Uterus (tissue), 4 donors: ENCODE measurements around the gene SFMBT2. TPM values are rescaled to one million over a fixed set of nuclear protein-coding genes. Genes with fewer than 3 reads are reported as not detected.

Source experiments
- DNase-seq, 2 donors: peaks; one replicate each; pipeline ENCODE4 v3.0.0-alpha.2; 2019 to 2020
- H3K27ac ChIP-seq, 2 donors: fragments of 200-600 bp; sonication (generic); 1 replicate in 1 of 2; 2 replicates in 1 of 2; pipeline ENCODE4 v1.5.1; 2016 to 2018
- H3K27me3 ChIP-seq, 2 donors: fragments of 200-600 bp; sonication (generic); one replicate each; pipeline ENCODE4 v1.5.1; 2018 to 2019; ENCODE audit warnings: control low read depth in 1 of 2
- H3K36me3 ChIP-seq, 2 donors: fragments of 200-600 bp; sonication (generic); one replicate each; pipeline ENCODE4 v1.5.1; 2019; ENCODE audit warnings: control low read depth in 1 of 2
- H3K4me1 ChIP-seq, 2 donors: fragments of 200-600 bp; sonication (generic); one replicate each; pipeline ENCODE4 v1.5.1; 2018 to 2019; ENCODE audit warnings: control low read depth in 1 of 2
- H3K4me3 ChIP-seq, 2 donors: fragments of 200-600 bp; sonication (generic); 1 replicate in 1 of 2; 2 replicates in 1 of 2; pipeline ENCODE4 v1.5.1; 2018 to 2019; ENCODE audit warnings: mild to moderate bottlenecking in 1 of 2
- H3K9me3 ChIP-seq, 2 donors: fragments of 200-600 bp; sonication (generic); one replicate each; pipeline ENCODE4 v1.5.1; 2019; ENCODE audit warnings: control low read depth in 1 of 2
- POLR2A ChIP-seq, 2 donors: fragments of 450-650 bp; IDR thresholded peaks; one replicate each; pipeline ENCODE4 v1.6.1; 2016; ENCODE audit warnings: antibody characterized with exemption in 2 of 2, mild to moderate bottlenecking in 1 of 2, moderate library complexity in 1 of 2
- intact Hi-C: fragments of 100-400 bp; cut with DNase I; formaldehyde crosslinking; loops from one replicate; pipeline ENCODE4 v1.15.1; 2023; ENCODE audit warnings: low total_unique reads
- total RNA-seq, 4 donors: library from RNA; depleted of rRNA in 3 of 4; stranded (reverse); fragments of >200 nt in 3 of 4; gene quantifications; one replicate each; pipeline versions ENCODE4 v1.1.0 to v1.2.4, GENCODE V29; 2014 to 2023
- TF ChIP-seq, protein P1 (sequence below), 4 experiments: fragments of 200-600 bp in 2 of 4; fragments of 450-650 bp in 2 of 4; sonication (generic) in 2 of 4; IDR thresholded peaks; one replicate each; pipeline ENCODE4 v1.5.1; 2016 to 2019; ENCODE audit warnings: antibody characterized with exemption in 4 of 4, mild to moderate bottlenecking in 2 of 4, moderate library complexity in 1 of 4
- donor health status: DM: yes; HTN: yes; CAD: no.

The SFMBT2 gene
- total RNA-seq, 4 donors from 2014 or later, result 7.7 to 23.4 (median 14.7) TPM

DNA sequence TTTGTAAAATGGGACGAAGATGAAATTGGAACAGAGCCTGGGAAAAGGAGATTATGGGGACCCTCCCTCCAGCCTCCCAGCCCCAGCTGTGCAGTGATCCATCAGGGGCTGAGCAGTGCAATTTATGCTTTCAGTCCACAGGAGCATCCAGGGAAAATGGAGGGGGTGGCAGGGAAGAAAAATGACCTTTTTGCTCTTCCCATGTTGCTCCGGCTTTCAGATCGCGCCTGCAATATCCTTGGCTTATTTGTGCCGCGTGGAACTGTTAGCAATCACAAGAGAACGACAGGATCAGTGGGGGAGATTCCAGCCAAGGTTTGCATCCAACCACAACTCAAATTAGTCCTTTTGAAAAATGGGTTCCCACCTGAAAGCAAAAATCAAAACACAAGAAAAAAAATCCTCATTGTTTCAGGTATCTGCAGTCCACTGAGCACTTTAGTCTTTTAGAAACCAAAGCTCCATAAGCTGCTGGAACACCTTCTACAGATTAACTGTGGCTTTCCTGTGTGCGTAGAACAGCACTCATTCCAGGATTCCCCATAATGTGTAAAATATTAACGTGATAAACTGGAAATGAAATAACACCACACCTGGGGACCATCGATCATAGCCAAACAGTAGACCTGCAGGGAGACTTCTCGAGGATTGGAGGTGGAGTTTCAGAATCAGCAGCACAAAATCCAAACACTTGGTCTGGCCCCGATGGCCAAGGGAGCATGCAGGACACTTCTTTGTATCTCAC lies 30.7 kb upstream of the SFMBT2 start:
- DNase-seq, result no peak
- H3K4me1 ChIP-seq, result peaks cover 0 to 6% of the 10 kb centered on the region in 2 donors
- H3K36me3 ChIP-seq, result no peaks in the 10 kb centered on the region
- H3K27ac ChIP-seq, result no peak overlapping the region
- H3K4me3 ChIP-seq, result no peak overlapping the region
- TF ChIP-seq, protein P1, sequence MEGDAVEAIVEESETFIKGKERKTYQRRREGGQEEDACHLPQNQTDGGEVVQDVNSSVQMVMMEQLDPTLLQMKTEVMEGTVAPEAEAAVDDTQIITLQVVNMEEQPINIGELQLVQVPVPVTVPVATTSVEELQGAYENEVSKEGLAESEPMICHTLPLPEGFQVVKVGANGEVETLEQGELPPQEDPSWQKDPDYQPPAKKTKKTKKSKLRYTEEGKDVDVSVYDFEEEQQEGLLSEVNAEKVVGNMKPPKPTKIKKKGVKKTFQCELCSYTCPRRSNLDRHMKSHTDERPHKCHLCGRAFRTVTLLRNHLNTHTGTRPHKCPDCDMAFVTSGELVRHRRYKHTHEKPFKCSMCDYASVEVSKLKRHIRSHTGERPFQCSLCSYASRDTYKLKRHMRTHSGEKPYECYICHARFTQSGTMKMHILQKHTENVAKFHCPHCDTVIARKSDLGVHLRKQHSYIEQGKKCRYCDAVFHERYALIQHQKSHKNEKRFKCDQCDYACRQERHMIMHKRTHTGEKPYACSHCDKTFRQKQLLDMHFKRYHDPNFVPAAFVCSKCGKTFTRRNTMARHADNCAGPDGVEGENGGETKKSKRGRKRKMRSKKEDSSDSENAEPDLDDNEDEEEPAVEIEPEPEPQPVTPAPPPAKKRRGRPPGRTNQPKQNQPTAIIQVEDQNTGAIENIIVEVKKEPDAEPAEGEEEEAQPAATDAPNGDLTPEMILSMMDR (IDR thresholded peaks at IDR 0.05), result no peak
- TF ChIP-seq POLR2A (IDR thresholded peaks at IDR 0.05), result no peak
- no peaks in the 10 kb centered on the region for H3K27me3 ChIP-seq
- intact Hi-C loops, result no loop called here
- no peaks in the 10 kb centered on the region for H3K9me3 ChIP-seq

DNA sequence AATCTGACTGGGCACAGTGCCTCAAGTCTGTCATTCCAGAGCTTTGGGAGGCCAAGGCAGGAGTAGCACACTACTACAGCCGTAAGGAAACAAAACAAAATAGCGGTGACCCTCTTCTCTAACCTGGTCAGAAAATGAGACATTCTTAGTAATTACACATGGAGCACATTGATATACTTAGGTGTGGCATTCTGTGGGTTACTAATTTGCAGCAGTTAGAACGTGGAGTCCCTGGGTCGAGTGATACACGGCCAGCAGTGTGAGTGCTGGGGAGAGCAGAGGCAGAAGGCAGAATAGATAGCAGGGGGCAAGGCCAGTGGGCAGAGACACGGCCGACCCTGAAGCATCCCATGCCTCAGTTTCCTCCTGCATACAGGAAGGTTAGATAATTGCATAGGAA lies 28.9 kb upstream of the SFMBT2 start:
- H3K4me3 ChIP-seq, result no peak overlapping the region
- no peak overlapping the region for H3K27ac ChIP-seq
- intact Hi-C loops, result no loop called here
- H3K4me1 ChIP-seq, result peaks cover 0 to 6% of the 10 kb centered on the region in 2 donors
- H3K36me3 ChIP-seq, result no peaks in the 10 kb centered on the region
- no peak for DNase-seq
- TF ChIP-seq, protein P1 (IDR thresholded peaks at IDR 0.05), result no peak
- no peak for TF ChIP-seq POLR2A (IDR thresholded peaks at IDR 0.05)
- H3K9me3 ChIP-seq, result no peaks in the 10 kb centered on the region
- no peaks in the 10 kb centered on the region for H3K27me3 ChIP-seq

DNA sequence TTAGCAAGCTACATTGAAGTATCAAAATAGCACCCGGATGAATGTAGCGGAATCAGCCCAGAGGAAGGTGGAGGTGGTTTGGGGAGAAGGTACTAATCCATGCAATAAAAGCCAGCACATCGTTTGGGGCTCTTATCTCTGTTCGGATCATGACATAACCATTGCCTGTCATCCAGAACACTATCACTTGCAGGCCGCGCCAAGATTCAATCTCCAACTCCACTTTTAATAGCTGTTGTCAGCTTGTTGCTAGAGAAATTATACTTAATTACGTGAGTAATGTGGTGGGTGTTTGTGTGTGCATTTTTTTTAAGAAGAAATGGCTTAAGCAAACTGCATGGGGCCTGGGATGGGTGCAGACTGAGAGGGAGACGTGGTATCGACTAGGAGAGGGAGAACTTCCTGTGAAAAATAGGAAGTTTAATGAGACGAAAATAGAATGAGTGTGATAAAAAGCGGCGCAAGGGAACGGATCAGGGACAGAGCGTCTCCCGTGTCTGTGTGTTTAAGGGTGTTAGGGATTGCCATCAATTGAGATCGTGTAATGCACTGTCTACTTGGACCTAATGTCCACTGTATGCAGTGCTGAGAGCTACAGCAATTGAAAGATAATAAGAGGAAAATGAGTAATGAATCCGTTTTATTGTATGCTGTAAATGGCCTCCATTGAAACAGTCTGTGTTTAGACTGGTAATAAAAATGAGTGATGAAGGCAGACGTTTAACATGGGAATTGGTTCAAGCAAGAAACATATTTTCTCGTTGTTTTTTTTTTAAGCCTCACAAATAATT lies 27.6 kb upstream of the SFMBT2 start:
- no peak overlapping the region for H3K27ac ChIP-seq
- intact Hi-C loops, result no loop called here
- TF ChIP-seq, protein P1 (IDR thresholded peaks at IDR 0.05), result no peak
- no peak for TF ChIP-seq POLR2A (IDR thresholded peaks at IDR 0.05)

DNA sequence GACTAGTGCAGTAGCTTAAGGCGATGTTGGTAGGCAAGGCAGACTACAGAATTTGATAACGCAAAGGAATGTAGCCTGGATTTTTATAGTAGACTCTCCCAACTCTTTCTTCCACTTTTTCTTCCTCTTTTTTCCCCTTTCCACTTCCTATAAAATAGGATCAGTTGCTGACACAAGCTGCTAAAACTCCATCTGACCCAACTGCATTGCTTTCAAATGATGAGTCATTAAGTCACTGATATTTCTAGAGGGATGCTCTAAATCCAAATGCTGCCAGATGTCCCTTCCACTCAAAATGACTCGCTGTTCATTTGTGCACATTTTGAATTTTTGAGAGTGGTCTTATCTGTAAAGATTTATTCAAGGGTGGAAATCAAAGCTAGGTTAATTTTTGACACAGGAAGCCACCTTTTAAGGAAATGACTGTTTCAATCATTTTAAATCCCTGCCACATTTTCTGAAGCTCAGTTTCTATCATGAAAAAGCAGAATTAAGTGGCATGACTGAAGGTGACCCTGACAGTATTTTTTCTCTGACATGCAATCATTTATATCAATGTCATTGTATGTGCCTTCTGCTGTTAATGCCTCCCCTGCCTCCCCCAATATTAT lies 25.8 kb upstream of the SFMBT2 start:
- intact Hi-C loops, result no loop called here
- H3K4me3 ChIP-seq, result no peak overlapping the region
- DNase-seq, result no peak
- H3K36me3 ChIP-seq, result no peaks in the 10 kb centered on the region
- peaks cover 0 to 6% of the 10 kb centered on the region in 2 donors for H3K4me1 ChIP-seq
- TF ChIP-seq, protein P1 (IDR thresholded peaks at IDR 0.05), result no peak
- TF ChIP-seq POLR2A (IDR thresholded peaks at IDR 0.05), result no peak
- no peak overlapping the region for H3K27ac ChIP-seq
- no peaks in the 10 kb centered on the region for H3K27me3 ChIP-seq
- no peaks in the 10 kb centered on the region for H3K9me3 ChIP-seq

More for the DNA sequence above, 27.6 kb upstream of the SFMBT2 start:
- Histone ChIP-seq H3K4me3 (no peak overlapping the region), H3K27me3 (no peaks in the 10 kb centered on the region), H3K4me1 (peaks cover 0 to 6% of the 10 kb centered on the region in 2 donors), H3K36me3 (no peaks in the 10 kb centered on the region), H3K9me3 (no peaks in the 10 kb centered on the region)
- DNase-seq, result no peak

DNA sequence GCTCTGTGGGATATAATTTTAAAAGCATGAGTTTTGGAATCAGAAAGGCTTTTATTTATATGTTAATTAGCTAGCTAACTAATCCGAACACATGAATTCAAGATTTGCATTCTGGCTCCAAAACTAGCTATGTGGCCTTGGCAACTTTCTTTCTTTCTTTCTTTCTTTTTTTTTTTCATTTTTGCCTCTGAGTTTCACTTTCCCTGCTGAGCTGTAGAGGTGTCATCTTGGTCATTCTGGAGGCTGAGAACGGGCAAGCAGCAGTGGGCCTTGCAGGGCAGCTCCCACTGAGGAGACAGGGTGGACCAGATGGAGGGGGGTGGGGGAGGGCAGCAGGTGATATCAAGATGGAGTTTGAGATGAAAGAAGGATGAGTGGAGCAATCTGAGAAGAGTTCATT lies 24.8 kb upstream of the SFMBT2 start:
- Histone ChIP-seq H3K9me3 (no peaks in the 10 kb centered on the region), H3K4me3 (no peak overlapping the region), H3K4me1 (peaks cover 0 to 6% of the 10 kb centered on the region in 2 donors), H3K27me3 (no peaks in the 10 kb centered on the region), H3K27ac (no peak overlapping the region), H3K36me3 (no peaks in the 10 kb centered on the region)
- TF ChIP-seq, protein P1 (IDR thresholded peaks at IDR 0.05), result no peak
- no peak for DNase-seq
- intact Hi-C loops, result no loop called here
